Measurements from ENCODE around the gene DYSF. TPM values are rescaled to one million over a fixed set of nuclear protein-coding genes. Genes with fewer than 3 reads are reported as not detected.

Gene DYSF
- total and polyA plus RNA-seq, 2 donors (not counting 1 experiment from before 2014, with no cell fraction given) = 0.17 to 0.43 TPM

DNA sequence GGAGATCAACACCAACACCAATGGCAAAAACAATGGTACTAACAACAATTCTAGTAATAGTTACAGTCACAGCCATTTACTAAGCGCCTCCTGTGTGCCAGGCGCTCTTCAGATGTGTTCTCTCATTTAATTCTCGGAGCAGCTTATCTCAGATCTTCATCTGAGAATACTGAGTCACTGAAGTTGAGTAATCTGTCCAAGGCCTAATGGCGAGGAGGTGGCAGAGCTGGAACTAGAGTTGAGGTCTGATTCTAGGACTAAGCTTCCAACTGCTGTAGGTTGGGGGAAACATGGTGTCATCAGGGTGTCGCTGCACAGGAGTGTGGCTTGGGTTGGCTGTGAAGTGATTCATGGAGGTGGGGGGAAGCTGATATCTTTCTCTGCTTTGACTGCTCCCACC lies 156.1 kb downstream of the DYSF start:
- intact Hi-C loops (cut with micrococcal nuclease) = no loop called here
- no peak overlapping the region for H3K27ac Mint-ChIP-seq

DNA sequence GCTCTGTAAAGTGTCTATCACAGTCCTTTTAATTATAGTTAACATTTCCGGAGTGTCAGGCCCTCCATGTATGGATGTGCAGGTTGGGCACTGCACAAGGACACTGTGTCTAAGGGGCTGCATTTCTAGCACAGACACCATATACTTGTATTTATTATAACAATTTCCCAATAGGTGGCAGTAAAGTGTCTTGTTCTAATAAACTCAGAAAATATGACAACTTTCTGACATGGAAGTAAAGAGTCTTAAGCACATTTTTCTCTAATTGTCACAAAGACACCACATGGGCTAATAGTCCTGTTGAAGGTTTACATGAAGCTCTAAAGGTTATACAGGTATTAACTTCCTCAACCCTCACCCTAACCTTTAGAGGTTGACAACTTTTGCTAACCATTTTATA lies 156.6 kb downstream of the DYSF start:
- intact Hi-C loops (cut with micrococcal nuclease) = no loop called here
- no peak for ATAC-seq (ENCODE audit: low read depth)
- Mint-ChIP-seq H3K4me3 (no peak overlapping the region), H3K9me3 (ENCODE audit: insufficient read depth) (no peaks in the 10 kb centered on the region), H3K27me3 (peaks cover 8% of the 10 kb centered on the region), H3K27ac (no peak overlapping the region), H3K4me1 (no peaks in the 10 kb centered on the region)
- WGBS (ENCODE audit: insufficient coverage) = no CpG with 5 or more reads among the region's 1 CpG
- CTCF ChIA-PET = interaction anchor here (1.7 to 2.0 kb wide), 2 partner anchors 12 to 970 kb away, joined by 4 to 8 read pairs; no protein-coding TSS in a partner anchor
- H3K4me1 ChIP-seq (ENCODE audit: control insufficient read depth in 2 of 2, insufficient read depth in 2 of 2, low read length in 2 of 2) = no peaks in the 10 kb centered on the region
- no peak overlapping the region for H3K27ac ChIP-seq (ENCODE audit: low read length in 2 of 2)
- H3K27me3 ChIP-seq (replicated peaks in 1 of 4; ENCODE audit: control extremely low read depth in 1 of 4, control insufficient read depth in 3 of 4, insufficient read depth in 4 of 4, low read length in 3 of 4) = peaks cover 0 to 7% (median 0%) of the 10 kb centered on the region in 4 experiments
- H2AFZ ChIP-seq (ENCODE audit: insufficient read depth, low read depth, low read length, poor library complexity, severe bottlenecking) = no peak overlapping the region
- no peaks in the 10 kb centered on the region for H3K36me3 ChIP-seq (replicated peaks in 1 of 2; ENCODE audit: control extremely low read depth in 1 of 2, control insufficient read depth in 1 of 2, extremely low read depth in 1 of 2, insufficient read depth in 2 of 2, low read length in 1 of 2)
- no peak overlapping the region for H3K9ac ChIP-seq (ENCODE audit: low read length)
- H3K9me3 ChIP-seq (ENCODE audit: control extremely low read depth in 1 of 3, control insufficient read depth in 2 of 3, insufficient read depth in 1 of 3, low read length in 2 of 3) = no peaks in the 10 kb centered on the region
- H4K20me1 ChIP-seq (ENCODE audit: control insufficient read depth, insufficient read depth, low read length, poor library complexity, severe bottlenecking) = no peaks in the 10 kb centered on the region
- H3K4me2 ChIP-seq (replicated peaks; ENCODE audit: low read depth, low read length, poor library complexity, severe bottlenecking) = no peak overlapping the region
- no peak overlapping the region for H3K4me3 ChIP-seq (ENCODE audit: control extremely low read depth in 1 of 5, extremely low read depth in 1 of 5, insufficient read depth in 1 of 5, low read depth in 2 of 5, low read length in 4 of 5)
- DNase-seq = no peak
- no peak for TF ChIP-seq EZH2 (IDR thresholded peaks at IDR 0.05; ENCODE audit: borderline replicate concordance, insufficient read depth, low read depth, low read length, poor library complexity, severe bottlenecking)
- TF ChIP-seq, protein P1, sequence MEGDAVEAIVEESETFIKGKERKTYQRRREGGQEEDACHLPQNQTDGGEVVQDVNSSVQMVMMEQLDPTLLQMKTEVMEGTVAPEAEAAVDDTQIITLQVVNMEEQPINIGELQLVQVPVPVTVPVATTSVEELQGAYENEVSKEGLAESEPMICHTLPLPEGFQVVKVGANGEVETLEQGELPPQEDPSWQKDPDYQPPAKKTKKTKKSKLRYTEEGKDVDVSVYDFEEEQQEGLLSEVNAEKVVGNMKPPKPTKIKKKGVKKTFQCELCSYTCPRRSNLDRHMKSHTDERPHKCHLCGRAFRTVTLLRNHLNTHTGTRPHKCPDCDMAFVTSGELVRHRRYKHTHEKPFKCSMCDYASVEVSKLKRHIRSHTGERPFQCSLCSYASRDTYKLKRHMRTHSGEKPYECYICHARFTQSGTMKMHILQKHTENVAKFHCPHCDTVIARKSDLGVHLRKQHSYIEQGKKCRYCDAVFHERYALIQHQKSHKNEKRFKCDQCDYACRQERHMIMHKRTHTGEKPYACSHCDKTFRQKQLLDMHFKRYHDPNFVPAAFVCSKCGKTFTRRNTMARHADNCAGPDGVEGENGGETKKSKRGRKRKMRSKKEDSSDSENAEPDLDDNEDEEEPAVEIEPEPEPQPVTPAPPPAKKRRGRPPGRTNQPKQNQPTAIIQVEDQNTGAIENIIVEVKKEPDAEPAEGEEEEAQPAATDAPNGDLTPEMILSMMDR (IDR thresholded peaks at IDR 0.05) = no peak
- no peaks in the 10 kb centered on the region for H3K79me2 ChIP-seq (ENCODE audit: control insufficient read depth, insufficient read depth, low read length)
- POLR2A ChIA-PET = no interaction called here

More for the DNA sequence above, 156.1 kb downstream of the DYSF start:
- Histone ChIP-seq H4K20me1 (ENCODE audit: control insufficient read depth, insufficient read depth, low read length, poor library complexity, severe bottlenecking) (no peaks in the 10 kb centered on the region), H3K9me3 (ENCODE audit: control extremely low read depth in 1 of 3, control insufficient read depth in 2 of 3, insufficient read depth in 1 of 3, low read length in 2 of 3) (no peaks in the 10 kb centered on the region), H3K9ac (ENCODE audit: low read length) (no peak overlapping the region), H3K36me3 (replicated peaks in 1 of 2; ENCODE audit: control extremely low read depth in 1 of 2, control insufficient read depth in 1 of 2, extremely low read depth in 1 of 2, insufficient read depth in 2 of 2, low read length in 1 of 2) (no peaks in the 10 kb centered on the region), H3K79me2 (ENCODE audit: control insufficient read depth, insufficient read depth, low read length) (no peaks in the 10 kb centered on the region), H2AFZ (ENCODE audit: insufficient read depth, low read depth, low read length, poor library complexity, severe bottlenecking) (no peak overlapping the region), H3K4me1 (ENCODE audit: control insufficient read depth in 2 of 2, insufficient read depth in 2 of 2, low read length in 2 of 2) (no peaks in the 10 kb centered on the region), H3K4me2 (replicated peaks; ENCODE audit: low read depth, low read length, poor library complexity, severe bottlenecking) (no peak overlapping the region), H3K27ac (ENCODE audit: low read length in 2 of 2) (no peak overlapping the region), H3K4me3 (ENCODE audit: control extremely low read depth in 1 of 5, extremely low read depth in 1 of 5, insufficient read depth in 1 of 5, low read depth in 2 of 5, low read length in 4 of 5) (no peak overlapping the region), H3K27me3 (replicated peaks in 1 of 4; ENCODE audit: control extremely low read depth in 1 of 4, control insufficient read depth in 3 of 4, insufficient read depth in 4 of 4, low read length in 3 of 4) (peaks cover 0 to 4% (median 0%) of the 10 kb centered on the region in 4 experiments)
- no peak overlapping the region for H3K4me3 Mint-ChIP-seq
- no peak for ATAC-seq (ENCODE audit: low read depth)
- TF ChIP-seq, protein P1 (IDR thresholded peaks at IDR 0.05) = no peak
- no peak for TF ChIP-seq EZH2 (IDR thresholded peaks at IDR 0.05; ENCODE audit: borderline replicate concordance, insufficient read depth, low read depth, low read length, poor library complexity, severe bottlenecking)
- ChIA-PET CTCF (interaction anchor here (1.7 to 2.0 kb wide), 2 partner anchors 11 to 970 kb away, joined by 4 to 8 read pairs; no protein-coding TSS in a partner anchor), POLR2A (no interaction called here)
- 82% methylated on average over 5 of the region's 5 CpGs for WGBS (ENCODE audit: insufficient coverage)
- no peak for DNase-seq
- H3K9me3 Mint-ChIP-seq (ENCODE audit: insufficient read depth) = no peaks in the 10 kb centered on the region
- H3K27me3 Mint-ChIP-seq = peaks cover 13% of the 10 kb centered on the region
- no peaks in the 10 kb centered on the region for H3K4me1 Mint-ChIP-seq

Data from B cell (primary cell).